ENCODE measurements around the gene PSENEN.
"Not testable (repeated sequence)": the region's sequence is repeated elsewhere in the genome, so short reads cannot be mapped to it uniquely, and the experiment has no call there.

PSENEN gene

GRCh38 chr19:35752746-35753350 is 7.4 kb downstream of the PSENEN start:
- no peak for DNase-seq

- DNase-seq = no peak
Observed at GRCh38 chr19:35753634-35754369, 8.4 kb downstream of the PSENEN start.

- no peak for DNase-seq
Observed at GRCh38 chr19:35754370-35755130, 9.1 kb downstream of the PSENEN start.

- no peak for DNase-seq
Observed at GRCh38 chr19:35755131-35755549, 9.7 kb downstream of the PSENEN start.

- DNase-seq = no peak
Observed at GRCh38 chr19:35755550-35756376, 10.3 kb downstream of the PSENEN start.

GRCh38 chr19:35756377-35757230 is 11.2 kb downstream of the PSENEN start, which contains the start of gene HSPB6:
TSS of gene HSPB6 (minus strand) at chr19:35757029. CDS start at chr19:35757008, 21 bp downstream.
- peak in 7 of 14 donors; percentile 16 to 66 (median 40) for DNase-seq

- peak in 6 of 14 donors; percentile 34 to 87 (median 76) for DNase-seq
Observed at GRCh38 chr19:35757231-35757748, 11.8 kb downstream of the PSENEN start.

GRCh38 chr19:35757749-35758608 is 12.5 kb downstream of the PSENEN start, which contains the start of gene PROSER3:
TSS of gene PROSER3 (plus strand) at chr19:35758176. CDS start at chr19:35758216, 40 bp downstream.
- DNase-seq = peak; percentile 74 to 99 (median 97)

- DNase-seq = no peak
Observed at GRCh38 chr19:35759697-35760096, 14.2 kb downstream of the PSENEN start.

- no peak for DNase-seq
Observed at GRCh38 chr19:35760711-35761349, 15.4 kb downstream of the PSENEN start.

GRCh38 chr19:35764432-35765315 is 19.2 kb downstream of the PSENEN start:
- DNase-seq = no peak

GRCh38 chr19:35766571-35767104 is 21.2 kb downstream of the PSENEN start:
- DNase-seq = no peak

- DNase-seq = no peak
Observed at GRCh38 chr19:35767288-35768081, 22.0 kb downstream of the PSENEN start.

- DNase-seq = no peak
Observed at GRCh38 chr19:35768082-35768421, 22.6 kb downstream of the PSENEN start.

GRCh38 chr19:35772362-35772761 is 26.9 kb downstream of the PSENEN start:
- not testable (repeated sequence) for DNase-seq

- no peak for DNase-seq
Observed at GRCh38 chr19:35773020-35773806, 27.8 kb downstream of the PSENEN start.

Data from C1 segment of cervical spinal cord (tissue), 14 donors.